Measurements from ENCODE around the gene METTL26. TPM values are rescaled to one million over a fixed set of nuclear protein-coding genes. Genes with fewer than 3 reads are reported as not detected.
A peak's percentile ranks its signal among the peaks of the same experiment; 100 is the strongest.

METTL26 gene
- total RNA-seq, 1 experiment from 2014 or later: 115 TPM

DNA sequence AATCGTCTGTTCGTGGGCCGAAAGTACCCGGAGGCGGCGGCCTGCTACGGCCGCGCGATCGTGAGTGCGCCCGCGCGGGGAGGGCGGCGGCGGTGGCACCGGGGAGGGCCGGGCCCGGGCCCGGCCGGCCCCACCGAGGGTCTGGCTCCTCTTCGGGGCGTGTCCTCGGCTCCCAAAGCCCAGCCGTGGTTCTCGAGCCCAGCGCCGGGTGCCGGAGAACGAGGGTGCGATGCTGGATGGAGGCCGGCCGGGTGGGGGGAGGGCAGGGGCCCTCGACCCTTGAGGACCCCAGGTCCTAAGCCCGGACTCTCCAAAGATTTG is 44.5 kb upstream of the METTL26 start:
- no peaks in the 10 kb centered on the region for H3K27me3 Mint-ChIP-seq (ENCODE audit: low read depth)
- ChIA-PET POLR2A (interaction anchor here (0.9 to 1.9 kb wide), 3 partner anchors 10 to 39 kb away, joined by 3 to 5 read pairs (median 3); partner anchors contain the start of gene WDR24), CTCF (interaction anchor here (0.9 to 3.1 kb wide), 6 partner anchors 8 to 101 kb away, joined by 3 to 21 read pairs (median 5); partner anchors contain the start of gene RHOT2)
- H3K27ac Mint-ChIP-seq: no peak overlapping the region
- H3K36me3 Mint-ChIP-seq: peaks cover 20% of the 10 kb centered on the region
- ATAC-seq: no peak
- H3K9me3 Mint-ChIP-seq: no peaks in the 10 kb centered on the region
- no peak for DNase-seq (ENCODE audit: low spot score)
- H3K4me3 Mint-ChIP-seq: peak overlapping the region; percentile 76
- TF ChIP-seq ZNF121 (CRISPR knock-in tag; IDR thresholded peaks at IDR 0.05) (no peak), HMGA2 (CRISPR knock-in tag; IDR thresholded peaks at IDR 0.05) (no peak), SP1 (CRISPR knock-in tag; conservative IDR thresholded peaks at IDR 0.05) (no peak), ETV6 (CRISPR knock-in tag; IDR thresholded peaks at IDR 0.05) (no peak), CREB1 (CRISPR knock-in tag; IDR thresholded peaks at IDR 0.05) (no peak), ZNF671 (CRISPR knock-in tag; IDR thresholded peaks at IDR 0.05) (no peak)
- TF ChIP-seq, protein P1, sequence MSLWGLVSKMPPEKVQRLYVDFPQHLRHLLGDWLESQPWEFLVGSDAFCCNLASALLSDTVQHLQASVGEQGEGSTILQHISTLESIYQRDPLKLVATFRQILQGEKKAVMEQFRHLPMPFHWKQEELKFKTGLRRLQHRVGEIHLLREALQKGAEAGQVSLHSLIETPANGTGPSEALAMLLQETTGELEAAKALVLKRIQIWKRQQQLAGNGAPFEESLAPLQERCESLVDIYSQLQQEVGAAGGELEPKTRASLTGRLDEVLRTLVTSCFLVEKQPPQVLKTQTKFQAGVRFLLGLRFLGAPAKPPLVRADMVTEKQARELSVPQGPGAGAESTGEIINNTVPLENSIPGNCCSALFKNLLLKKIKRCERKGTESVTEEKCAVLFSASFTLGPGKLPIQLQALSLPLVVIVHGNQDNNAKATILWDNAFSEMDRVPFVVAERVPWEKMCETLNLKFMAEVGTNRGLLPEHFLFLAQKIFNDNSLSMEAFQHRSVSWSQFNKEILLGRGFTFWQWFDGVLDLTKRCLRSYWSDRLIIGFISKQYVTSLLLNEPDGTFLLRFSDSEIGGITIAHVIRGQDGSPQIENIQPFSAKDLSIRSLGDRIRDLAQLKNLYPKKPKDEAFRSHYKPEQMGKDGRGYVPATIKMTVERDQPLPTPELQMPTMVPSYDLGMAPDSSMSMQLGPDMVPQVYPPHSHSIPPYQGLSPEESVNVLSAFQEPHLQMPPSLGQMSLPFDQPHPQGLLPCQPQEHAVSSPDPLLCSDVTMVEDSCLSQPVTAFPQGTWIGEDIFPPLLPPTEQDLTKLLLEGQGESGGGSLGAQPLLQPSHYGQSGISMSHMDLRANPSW (CRISPR knock-in tag; conservative IDR thresholded peaks at IDR 0.05; ENCODE audit: low read depth): no peak
- TF ChIP-seq, protein P2, sequence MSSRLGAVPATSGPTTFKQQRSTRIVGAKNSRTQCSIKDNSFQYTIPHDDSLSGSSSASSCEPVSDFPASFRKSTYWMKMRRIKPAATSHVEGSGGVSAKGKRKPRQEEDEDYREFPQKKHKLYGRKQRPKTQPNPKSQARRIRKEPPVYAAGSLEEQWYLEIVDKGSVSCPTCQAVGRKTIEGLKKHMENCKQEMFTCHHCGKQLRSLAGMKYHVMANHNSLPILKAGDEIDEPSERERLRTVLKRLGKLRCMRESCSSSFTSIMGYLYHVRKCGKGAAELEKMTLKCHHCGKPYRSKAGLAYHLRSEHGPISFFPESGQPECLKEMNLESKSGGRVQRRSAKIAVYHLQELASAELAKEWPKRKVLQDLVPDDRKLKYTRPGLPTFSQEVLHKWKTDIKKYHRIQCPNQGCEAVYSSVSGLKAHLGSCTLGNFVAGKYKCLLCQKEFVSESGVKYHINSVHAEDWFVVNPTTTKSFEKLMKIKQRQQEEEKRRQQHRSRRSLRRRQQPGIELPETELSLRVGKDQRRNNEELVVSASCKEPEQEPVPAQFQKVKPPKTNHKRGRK (CRISPR knock-in tag; IDR thresholded peaks at IDR 0.05; ENCODE audit: borderline replicate concordance): no peak
- TF ChIP-seq, protein P3, sequence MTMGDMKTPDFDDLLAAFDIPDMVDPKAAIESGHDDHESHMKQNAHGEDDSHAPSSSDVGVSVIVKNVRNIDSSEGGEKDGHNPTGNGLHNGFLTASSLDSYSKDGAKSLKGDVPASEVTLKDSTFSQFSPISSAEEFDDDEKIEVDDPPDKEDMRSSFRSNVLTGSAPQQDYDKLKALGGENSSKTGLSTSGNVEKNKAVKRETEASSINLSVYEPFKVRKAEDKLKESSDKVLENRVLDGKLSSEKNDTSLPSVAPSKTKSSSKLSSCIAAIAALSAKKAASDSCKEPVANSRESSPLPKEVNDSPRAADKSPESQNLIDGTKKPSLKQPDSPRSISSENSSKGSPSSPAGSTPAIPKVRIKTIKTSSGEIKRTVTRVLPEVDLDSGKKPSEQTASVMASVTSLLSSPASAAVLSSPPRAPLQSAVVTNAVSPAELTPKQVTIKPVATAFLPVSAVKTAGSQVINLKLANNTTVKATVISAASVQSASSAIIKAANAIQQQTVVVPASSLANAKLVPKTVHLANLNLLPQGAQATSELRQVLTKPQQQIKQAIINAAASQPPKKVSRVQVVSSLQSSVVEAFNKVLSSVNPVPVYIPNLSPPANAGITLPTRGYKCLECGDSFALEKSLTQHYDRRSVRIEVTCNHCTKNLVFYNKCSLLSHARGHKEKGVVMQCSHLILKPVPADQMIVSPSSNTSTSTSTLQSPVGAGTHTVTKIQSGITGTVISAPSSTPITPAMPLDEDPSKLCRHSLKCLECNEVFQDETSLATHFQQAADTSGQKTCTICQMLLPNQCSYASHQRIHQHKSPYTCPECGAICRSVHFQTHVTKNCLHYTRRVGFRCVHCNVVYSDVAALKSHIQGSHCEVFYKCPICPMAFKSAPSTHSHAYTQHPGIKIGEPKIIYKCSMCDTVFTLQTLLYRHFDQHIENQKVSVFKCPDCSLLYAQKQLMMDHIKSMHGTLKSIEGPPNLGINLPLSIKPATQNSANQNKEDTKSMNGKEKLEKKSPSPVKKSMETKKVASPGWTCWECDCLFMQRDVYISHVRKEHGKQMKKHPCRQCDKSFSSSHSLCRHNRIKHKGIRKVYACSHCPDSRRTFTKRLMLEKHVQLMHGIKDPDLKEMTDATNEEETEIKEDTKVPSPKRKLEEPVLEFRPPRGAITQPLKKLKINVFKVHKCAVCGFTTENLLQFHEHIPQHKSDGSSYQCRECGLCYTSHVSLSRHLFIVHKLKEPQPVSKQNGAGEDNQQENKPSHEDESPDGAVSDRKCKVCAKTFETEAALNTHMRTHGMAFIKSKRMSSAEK (CRISPR knock-in tag; IDR thresholded peaks at IDR 0.05; ENCODE audit: borderline replicate concordance): no peak
- TF ChIP-seq, protein P4, sequence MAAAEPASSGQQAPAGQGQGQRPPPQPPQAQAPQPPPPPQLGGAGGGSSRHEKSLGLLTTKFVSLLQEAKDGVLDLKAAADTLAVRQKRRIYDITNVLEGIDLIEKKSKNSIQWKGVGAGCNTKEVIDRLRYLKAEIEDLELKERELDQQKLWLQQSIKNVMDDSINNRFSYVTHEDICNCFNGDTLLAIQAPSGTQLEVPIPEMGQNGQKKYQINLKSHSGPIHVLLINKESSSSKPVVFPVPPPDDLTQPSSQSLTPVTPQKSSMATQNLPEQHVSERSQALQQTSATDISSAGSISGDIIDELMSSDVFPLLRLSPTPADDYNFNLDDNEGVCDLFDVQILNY (CRISPR knock-in tag; IDR thresholded peaks at IDR 0.05): no peak
- TF ChIP-seq, protein P5, sequence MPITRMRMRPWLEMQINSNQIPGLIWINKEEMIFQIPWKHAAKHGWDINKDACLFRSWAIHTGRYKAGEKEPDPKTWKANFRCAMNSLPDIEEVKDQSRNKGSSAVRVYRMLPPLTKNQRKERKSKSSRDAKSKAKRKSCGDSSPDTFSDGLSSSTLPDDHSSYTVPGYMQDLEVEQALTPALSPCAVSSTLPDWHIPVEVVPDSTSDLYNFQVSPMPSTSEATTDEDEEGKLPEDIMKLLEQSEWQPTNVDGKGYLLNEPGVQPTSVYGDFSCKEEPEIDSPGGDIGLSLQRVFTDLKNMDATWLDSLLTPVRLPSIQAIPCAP (CRISPR knock-in tag; IDR thresholded peaks at IDR 0.05): no peak
- peaks cover 24% of the 10 kb centered on the region for H3K4me1 Mint-ChIP-seq

DNA sequence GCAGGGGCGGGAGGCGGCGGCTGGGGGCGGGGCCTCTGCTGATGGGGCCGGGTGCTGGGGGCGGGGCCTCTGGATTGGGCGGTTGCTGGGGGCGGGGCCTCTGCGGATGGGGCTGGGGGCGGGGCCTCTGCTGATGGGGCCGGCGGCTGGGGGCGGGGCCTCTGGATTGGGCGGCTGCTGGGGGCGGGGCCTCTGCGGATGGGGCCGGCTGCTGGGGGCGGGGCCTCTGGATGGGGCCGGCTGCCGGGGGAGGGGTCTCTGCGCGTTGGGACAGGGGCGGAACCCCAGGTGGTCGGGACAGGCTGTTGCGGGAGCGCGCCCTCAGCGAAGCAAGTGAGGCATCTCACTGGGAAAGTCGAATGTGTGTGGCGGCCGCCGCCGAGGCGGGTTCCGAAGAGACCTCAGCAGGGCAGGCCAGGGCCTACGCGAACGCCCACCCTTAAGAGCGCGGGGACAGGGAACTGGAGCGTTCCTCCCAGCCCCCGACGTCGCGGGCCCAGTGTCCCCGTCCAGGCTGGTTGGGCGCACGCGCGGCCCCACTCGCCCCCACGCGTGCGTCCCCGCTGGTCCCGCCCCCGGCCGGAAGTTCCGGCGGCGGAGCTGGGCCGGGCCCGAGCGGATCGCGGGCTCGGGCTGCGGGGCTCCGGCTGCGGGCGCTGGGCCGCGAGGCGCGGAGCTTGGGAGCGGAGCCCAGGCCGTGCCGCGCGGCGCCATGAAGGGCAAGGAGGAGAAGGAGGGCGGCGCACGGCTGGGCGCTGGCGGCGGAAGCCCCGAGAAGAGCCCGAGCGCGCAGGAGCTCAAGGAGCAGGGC is 43.9 kb upstream of the METTL26 start, which contains the start of gene STUB1:
STUB1 (plus strand) TSS at position 597 of the 811 bp plus-strand sequence; CDS start at position 713, 116 bp downstream.
- Mint-ChIP-seq H3K27ac (peak within 1 kb of the TSS; percentile 85), H3K36me3 (peaks cover 20% of the 10 kb centered on the region), H3K4me3 (peak within 1 kb of the TSS; percentile 76), H3K9me3 (no peaks in the 10 kb centered on the region), H3K4me1 (peaks cover 27% of the 10 kb centered on the region), H3K27me3 (ENCODE audit: low read depth) (no peaks in the 10 kb centered on the region)
- ATAC-seq (peak; percentile 41), DNase-seq (ENCODE audit: low spot score) (peak; percentile 97)
- POLR2A ChIA-PET: interaction anchor here (0.9 to 1.9 kb wide), 4 partner anchors 10 to 40 kb away, joined by 3 to 5 read pairs (median 4); partner anchors contain the start of gene WDR24
- CTCF ChIA-PET: interaction anchor here (0.9 to 3.1 kb wide), 9 partner anchors 9 to 101 kb away, joined by 3 to 21 read pairs (median 6); partner anchors contain the start of genes METRN and RHOT2
- no peak for TF ChIP-seq ZNF671 (CRISPR knock-in tag; IDR thresholded peaks at IDR 0.05)
- TF ChIP-seq MYBL2 (CRISPR knock-in tag; IDR thresholded peaks at IDR 0.05): no peak
- no peak for TF ChIP-seq ZNF423 (CRISPR knock-in tag; IDR thresholded peaks at IDR 0.05)
- no peak for TF ChIP-seq RORB (CRISPR knock-in tag; IDR thresholded peaks at IDR 0.05)
- TF ChIP-seq IRF2 (CRISPR knock-in tag; IDR thresholded peaks at IDR 0.05; ENCODE audit: borderline replicate concordance, low read depth): no peak
- TF ChIP-seq, protein P1 (CRISPR knock-in tag; conservative IDR thresholded peaks at IDR 0.05; ENCODE audit: low read depth): no peak
- no peak for TF ChIP-seq RELA (CRISPR knock-in tag; IDR thresholded peaks at IDR 0.05; ENCODE audit: borderline replicate concordance)
- TF ChIP-seq, protein P6, sequence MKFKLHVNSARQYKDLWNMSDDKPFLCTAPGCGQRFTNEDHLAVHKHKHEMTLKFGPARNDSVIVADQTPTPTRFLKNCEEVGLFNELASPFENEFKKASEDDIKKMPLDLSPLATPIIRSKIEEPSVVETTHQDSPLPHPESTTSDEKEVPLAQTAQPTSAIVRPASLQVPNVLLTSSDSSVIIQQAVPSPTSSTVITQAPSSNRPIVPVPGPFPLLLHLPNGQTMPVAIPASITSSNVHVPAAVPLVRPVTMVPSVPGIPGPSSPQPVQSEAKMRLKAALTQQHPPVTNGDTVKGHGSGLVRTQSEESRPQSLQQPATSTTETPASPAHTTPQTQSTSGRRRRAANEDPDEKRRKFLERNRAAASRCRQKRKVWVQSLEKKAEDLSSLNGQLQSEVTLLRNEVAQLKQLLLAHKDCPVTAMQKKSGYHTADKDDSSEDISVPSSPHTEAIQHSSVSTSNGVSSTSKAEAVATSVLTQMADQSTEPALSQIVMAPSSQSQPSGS (CRISPR knock-in tag; IDR thresholded peaks at IDR 0.05; ENCODE audit: borderline replicate concordance, low read depth): no peak

Measured in WTC11 (cell line).